Measurements from ENCODE around the gene PTPN14.

Gene PTPN14

DNA sequence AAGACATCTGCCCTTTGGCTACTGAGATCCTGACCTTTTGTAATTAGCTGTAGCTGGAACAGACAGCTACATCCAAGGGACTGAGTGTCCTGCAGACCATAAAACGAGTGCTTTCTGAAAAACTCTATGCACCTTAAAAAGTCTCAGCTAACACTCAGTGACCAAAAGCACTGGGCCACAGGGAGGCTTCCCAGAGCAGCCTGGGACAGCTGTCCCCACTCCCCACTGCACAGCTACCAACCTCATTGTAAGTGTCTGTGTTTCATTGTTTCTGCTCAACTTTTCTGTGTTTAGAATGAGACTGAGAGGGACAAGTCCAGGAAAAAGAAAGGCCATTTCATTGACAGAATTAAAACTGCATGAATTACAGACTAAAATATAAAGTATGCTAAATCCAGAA lies 189.8 kb downstream of the PTPN14 start:
- H3K4me3 ChIP-seq (ENCODE audit: low read depth, low read length), result no peak overlapping the region
- TF ChIP-seq, protein P1, sequence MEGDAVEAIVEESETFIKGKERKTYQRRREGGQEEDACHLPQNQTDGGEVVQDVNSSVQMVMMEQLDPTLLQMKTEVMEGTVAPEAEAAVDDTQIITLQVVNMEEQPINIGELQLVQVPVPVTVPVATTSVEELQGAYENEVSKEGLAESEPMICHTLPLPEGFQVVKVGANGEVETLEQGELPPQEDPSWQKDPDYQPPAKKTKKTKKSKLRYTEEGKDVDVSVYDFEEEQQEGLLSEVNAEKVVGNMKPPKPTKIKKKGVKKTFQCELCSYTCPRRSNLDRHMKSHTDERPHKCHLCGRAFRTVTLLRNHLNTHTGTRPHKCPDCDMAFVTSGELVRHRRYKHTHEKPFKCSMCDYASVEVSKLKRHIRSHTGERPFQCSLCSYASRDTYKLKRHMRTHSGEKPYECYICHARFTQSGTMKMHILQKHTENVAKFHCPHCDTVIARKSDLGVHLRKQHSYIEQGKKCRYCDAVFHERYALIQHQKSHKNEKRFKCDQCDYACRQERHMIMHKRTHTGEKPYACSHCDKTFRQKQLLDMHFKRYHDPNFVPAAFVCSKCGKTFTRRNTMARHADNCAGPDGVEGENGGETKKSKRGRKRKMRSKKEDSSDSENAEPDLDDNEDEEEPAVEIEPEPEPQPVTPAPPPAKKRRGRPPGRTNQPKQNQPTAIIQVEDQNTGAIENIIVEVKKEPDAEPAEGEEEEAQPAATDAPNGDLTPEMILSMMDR (IDR thresholded peaks at IDR 0.05; ENCODE audit: low read depth, low read length), result no peak

DNA sequence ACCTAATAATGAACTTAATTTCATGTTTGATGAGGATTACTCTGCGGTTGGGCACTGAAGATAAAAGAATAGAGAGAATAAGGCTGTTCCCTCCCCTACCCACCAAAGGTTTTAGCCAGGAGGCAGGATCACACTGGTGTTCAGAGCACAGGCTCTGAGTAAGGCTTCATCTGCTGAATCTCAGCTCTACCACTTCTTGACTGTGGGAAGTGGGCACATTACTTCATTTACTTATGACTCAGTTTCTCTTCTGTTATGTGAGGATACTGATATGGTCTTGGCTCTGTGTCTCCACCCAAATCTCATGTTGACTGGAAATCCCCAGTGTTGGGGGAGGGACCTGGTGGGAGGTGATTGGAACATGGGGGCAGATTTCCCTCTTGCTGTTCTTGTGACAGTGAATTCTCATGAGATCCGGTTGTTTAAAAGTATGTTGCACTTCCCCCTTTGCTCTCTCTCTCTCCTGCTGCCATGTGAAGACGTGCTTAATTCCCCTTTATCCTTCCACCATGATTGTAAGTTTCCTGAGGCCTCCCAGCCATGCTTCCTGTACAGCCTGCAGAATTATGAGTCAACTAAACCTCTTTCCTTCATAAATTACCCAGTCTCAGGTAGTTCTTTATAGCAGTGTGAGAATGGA lies 190.8 kb downstream of the PTPN14 start:
- TF ChIP-seq, protein P1 (IDR thresholded peaks at IDR 0.05; ENCODE audit: low read depth, low read length), result no peak
- H3K4me3 ChIP-seq (ENCODE audit: low read depth, low read length), result no peak overlapping the region

DNA sequence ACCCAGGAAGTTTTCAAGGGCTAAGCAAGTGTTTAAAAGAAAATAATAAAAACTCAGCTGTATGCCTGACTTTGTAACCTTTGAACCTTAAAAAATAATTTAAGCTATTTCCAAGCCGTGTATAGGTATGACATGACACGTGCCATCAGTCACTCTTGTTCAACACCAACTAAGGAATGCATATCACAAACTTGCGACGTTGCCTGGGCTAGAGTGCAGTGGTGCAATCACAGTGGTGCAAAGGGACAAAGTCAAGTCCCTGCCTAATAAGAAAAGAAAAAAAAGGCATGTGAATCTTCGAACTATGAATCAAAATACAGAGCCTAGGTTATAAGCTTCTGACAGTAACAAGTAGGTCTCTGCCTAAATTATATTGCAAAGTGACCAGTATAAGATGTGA lies 191.3 kb downstream of the PTPN14 start:
- TF ChIP-seq, protein P1 (IDR thresholded peaks at IDR 0.05; ENCODE audit: low read depth, low read length), result no peak
- H3K4me3 ChIP-seq (ENCODE audit: low read depth, low read length), result no peak overlapping the region

DNA sequence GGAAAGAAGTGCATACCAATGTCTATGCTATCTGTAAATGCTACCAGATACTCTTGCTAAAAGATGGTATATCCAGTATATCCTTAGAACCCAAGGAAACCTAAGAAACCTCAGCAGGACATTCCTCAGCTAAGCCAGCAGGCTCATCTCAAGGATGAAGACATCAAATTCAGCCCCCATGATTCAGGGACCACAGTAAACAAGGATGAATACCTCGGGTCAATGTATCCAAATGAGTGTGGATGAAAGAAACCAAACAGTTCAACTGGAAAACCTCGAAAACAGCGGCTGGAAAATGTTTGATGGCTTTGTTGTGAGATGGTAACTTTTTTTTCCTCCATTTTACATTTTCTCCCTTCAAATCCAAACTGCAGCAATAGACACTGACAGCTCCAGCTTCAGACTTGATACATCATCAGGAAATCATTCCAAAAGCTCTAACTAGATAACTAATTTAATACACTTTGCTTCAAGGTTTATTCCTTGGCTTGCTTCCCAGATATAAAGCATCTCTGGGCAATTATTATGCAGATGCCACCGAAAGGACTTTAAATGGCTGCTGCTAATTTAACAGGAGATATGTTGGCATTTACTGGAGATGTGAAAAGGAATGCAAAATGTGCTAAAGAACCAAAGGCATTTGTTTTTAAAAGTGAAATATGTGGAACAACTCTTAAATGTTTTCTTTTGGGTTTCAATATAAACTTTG lies 196.8 kb downstream of the PTPN14 start:
- TF ChIP-seq, protein P1 (IDR thresholded peaks at IDR 0.05; ENCODE audit: low read depth, low read length), result no peak
- no peak overlapping the region for H3K4me3 ChIP-seq (ENCODE audit: low read depth, low read length)

DNA sequence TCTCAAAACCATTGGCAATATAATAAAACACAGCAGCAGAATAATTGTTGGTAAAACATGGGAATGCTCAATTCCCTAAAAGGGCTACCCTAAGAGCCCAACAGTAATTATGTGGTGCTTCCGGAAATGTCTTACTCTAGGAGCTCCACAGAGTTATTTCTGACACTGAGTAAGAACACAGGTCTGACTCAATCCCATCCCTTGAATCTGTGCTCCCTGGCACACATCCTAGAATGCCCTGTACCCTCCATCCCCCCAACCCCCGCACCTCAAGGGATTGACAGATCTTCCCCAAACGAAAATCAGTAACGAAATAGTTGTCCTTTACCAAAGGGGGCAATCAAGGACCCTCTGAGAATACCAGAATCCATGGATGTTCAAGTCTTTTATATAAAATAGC lies 198.6 kb downstream of the PTPN14 start:
- no peak overlapping the region for H3K4me3 ChIP-seq (ENCODE audit: low read depth, low read length)
- TF ChIP-seq, protein P1 (IDR thresholded peaks at IDR 0.05; ENCODE audit: low read depth, low read length), result no peak

DNA sequence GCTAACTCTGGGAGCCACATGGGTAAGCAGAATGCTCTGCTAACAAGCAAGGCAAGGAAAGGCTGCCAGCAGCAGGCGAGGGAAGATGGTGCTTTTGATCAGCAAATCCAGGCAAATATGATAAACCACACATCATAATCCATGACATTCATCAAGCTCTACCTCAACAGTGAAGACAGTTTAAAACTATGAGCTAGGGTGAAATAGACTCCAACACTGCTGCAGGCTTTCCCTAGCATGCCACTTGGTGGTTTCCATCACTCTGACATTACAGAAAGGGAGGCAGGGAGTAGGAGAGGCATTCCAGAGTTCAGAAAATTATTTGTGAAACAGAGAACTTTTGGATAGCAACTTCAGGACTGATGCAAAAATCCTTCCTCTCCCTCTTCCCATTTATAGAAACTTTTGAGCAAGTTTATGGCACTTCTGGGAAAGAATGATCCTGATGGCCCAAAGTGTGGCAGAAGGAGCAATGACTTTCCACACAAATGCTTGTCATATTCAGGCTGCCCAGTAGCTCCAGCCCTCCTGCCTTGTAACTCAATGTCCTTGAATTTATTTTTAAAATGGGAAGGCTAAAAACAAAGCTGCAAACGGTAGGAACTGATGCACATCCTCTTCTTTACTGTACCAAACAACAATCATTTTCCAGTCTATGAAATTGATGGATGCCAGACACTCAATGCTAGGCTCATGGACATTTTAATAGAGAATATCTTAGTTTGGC lies 199.7 kb downstream of the PTPN14 start:
- H3K4me3 ChIP-seq (ENCODE audit: low read depth, low read length), result no peak overlapping the region
- TF ChIP-seq, protein P1 (IDR thresholded peaks at IDR 0.05; ENCODE audit: low read depth, low read length), result no peak

DNA sequence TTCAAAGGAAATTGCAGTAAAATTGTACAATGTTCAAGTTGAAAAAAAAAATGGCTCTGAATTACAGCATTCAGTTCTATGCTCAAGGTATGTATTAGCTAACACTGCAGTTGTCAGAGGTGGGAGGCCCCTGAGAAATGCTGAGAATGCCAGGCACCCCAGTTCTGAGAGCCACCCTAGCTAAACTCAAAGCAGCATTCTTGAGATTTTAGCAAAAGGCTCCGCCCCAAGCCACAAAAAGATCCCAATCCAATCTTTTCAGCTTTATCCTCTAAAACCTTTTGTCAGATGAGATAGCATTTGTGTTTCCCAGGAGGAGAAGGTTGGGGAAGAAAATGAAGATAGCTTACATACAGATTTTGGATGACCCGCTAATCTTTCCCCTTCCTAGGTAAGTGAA lies 201.6 kb downstream of the PTPN14 start:
- TF ChIP-seq, protein P1 (IDR thresholded peaks at IDR 0.05; ENCODE audit: low read depth, low read length), result no peak
- H3K4me3 ChIP-seq (ENCODE audit: low read depth, low read length), result no peak overlapping the region

Measured in WI38 (cell line).